SK-MEL-5 (cell line): Measurements from ENCODE around the gene SLC30A2. TPM values are rescaled to one million over a fixed set of nuclear protein-coding genes. Genes with fewer than 3 reads are reported as not detected.

Source experiments
- DNase-seq: peaks from one replicate; pipeline ENCODE4 v3.0.0-alpha.2; 2016; ENCODE audit warnings: low read depth, low spot score
- in situ Hi-C: cut with HindIII; loops from 2 replicates; pipeline ENCODE4 v1.10.0; 2016; ENCODE audit warnings: low sequenced_read_pairs, high pct_unique_total_duplicates, low pct_unique_long_range_greater_than_20kb
- total RNA-seq: library from RNA; depleted of rRNA; stranded (reverse); fragments of >200 nt; shearing (Covaris generic); gene quantifications from 2 replicates; pipeline ENCODE4 v1.2.3, GENCODE V29; 2014

SLC30A2 gene
- total RNA-seq, 1 experiment from 2014 or later, result not detected

DNA sequence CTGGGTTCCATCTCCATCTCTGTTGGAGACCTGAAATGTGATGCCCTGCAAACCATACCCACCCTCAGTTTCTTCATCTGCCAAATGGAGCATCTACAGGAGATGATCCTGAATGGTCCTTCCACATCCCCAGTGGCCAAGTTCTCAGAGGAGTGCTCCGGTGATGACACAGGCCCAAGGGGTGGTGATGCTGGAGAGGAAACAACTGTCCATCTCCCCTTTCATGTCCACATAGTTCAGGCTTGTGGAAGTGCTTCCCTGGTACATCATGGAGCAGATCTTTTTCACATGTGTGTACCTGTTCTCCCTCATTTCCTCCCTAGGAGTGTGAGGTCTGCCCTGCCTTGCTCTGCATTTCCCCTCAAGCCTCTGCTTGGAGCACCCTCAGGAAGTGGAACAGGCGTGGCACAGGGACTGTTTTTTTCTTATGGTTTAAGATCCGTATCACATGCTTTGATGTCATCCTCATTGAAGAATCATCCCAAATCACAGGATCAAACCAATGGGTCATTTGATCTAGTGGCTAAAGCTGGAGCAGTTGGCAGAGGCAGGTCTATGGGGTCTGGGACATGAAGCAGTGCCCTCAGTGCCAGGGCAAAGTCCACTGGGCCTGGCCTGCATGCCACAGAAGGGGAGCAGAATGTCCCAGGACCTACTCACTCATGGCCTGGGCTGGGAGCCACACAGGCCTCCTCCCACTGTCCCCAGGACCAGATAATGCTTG, 29.7 kb upstream of the SLC30A2 start:
- DNase-seq, result peak; percentile 45
- in situ Hi-C loops, result no loop called here

DNA sequence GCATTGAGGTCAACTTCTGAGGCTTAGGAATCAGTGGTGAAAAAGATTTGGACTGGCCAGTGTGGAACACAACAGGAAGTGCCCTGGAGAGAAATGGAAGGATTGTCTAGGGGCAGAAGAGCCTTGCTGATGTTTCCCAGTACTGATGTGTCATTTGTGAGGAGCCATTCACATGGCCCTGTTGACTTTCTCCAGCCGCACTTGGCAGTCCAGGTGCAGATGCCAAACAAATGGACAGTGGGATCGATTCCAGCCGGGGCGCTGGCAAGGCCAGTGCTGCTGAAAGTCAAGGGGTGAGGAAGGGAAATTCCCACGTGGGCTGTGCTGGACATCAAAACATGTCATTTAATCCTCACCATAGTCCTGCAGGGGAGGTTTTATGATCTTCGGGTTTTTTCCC, 26.4 kb upstream of the SLC30A2 start:
- in situ Hi-C loops, result no loop called here
- DNase-seq, result no peak

DNA sequence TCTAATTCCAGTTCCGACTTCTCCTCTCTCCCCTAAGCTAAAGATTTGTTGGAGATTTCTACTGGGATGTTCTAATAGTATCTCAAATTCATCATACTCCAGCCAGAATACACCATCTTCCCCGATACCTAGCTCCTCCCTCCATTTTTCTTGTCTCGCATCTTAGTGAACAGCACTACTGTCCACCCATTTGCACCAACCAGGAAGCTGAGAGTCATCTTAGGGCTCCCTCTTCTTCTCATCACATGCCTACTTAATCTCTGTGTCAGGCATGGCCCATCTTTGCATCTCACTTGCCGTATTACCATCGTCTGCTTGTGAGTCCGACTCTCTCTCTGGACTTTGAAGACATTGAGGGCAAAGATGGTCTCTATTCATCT, 25.0 kb upstream of the SLC30A2 start:
- in situ Hi-C loops, result no loop called here
- DNase-seq, result no peak

DNA sequence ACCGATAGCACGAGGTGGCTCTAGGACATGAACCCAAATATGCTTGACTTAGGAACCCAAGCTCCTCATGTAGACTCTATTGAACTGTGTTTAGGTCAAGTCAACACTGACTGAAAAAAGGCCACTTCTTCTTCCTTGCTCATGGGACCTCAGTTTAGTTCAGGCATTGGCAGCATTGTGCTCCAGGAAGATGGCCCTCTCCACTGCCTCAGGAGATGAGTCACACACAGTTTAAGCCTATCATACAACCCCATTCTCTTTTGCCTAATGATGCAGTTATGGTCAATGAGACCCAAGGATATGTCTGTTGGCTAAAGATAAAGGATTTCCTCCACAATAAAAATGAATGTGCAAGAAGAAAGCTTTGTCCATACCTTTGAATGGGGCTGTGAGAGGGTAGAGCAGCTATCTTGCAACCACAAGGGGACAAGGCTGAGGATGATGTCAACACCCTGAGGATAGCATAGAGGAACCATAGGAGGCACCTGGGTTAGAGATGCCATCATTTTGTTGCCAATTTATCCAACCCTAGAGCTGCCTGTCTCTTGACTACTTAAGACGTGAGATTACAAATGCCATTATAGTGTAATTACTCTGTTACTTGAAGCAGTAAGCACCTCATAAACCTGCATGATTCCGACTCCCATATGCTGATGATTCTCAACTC, 24.5 kb upstream of the SLC30A2 start:
- in situ Hi-C loops, result no loop called here
- no peak for DNase-seq

DNA sequence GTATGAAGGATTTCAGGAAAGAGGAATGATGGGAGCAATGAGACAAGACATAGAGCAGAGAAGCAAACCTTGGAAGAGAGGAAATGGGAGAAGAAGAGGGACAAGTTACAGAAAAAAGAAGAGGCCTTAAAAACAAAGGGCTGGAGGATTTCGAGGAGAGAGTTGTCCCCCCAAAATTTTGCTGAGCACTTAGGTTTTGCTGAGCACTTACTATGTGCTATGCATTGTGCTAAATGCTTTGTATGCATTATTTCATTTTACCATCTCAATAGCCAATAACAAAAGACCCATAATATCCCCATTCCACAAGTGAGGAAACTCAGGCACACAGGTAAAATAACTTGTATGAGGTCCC, 24.0 kb upstream of the SLC30A2 start:
- no peak for DNase-seq
- in situ Hi-C loops, result no loop called here

DNA sequence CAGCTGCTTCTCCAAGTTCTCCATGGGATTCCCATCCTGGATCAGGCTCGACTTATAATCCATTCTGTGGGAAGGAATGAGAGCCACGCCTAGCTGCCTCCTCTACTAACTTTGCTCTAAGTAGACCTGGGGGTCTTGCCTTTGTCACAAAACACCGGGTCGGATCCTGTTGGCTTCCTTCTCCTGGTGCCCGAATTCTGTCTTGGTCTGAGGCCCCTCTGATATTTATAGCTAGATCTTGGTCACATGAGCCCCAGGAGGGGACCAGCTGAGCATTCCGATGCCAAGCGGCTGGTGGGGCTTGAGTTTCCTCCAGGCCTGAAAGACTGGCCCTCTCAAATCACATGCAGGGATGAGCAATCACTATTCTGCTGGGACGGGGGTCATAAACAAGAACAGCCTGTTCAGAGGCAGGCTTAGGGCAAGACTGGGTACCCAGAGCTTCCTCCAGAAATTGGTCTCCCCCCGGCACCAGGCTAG, 21.6 kb upstream of the SLC30A2 start, which contains the start of gene TRIM63:
Gene TRIM63, minus strand, starts transcription at position 199 of the 480 bp plus-strand sequence. Its CDS starts 136 bp downstream, at position 63.
- in situ Hi-C loops, result no loop called here

DNA sequence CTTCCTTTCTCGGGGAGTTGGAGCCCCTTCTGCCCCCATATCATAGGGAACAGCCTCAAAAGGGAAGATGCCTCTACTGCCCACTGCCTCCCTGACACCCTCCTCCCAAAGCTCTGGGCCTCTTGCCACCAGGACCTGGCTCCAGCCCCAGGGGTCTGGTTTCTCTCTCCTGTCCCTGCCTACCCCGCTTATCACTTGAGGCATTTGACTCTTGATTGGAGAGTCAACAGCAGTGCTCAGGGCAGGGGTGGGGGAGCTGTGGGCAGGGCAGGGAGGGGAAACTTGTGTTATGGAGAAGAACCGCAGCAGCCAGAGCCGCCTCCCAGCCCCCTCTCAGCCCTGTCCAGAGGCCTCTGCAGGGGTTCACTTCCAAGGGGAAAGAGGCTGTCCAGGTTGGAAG, 20.9 kb upstream of the SLC30A2 start:
- DNase-seq, result no peak
- in situ Hi-C loops, result no loop called here

More for the DNA sequence above, 21.6 kb upstream of the SLC30A2 start, which contains the start of gene TRIM63:
- DNase-seq, result peak; percentile 96

DNA sequence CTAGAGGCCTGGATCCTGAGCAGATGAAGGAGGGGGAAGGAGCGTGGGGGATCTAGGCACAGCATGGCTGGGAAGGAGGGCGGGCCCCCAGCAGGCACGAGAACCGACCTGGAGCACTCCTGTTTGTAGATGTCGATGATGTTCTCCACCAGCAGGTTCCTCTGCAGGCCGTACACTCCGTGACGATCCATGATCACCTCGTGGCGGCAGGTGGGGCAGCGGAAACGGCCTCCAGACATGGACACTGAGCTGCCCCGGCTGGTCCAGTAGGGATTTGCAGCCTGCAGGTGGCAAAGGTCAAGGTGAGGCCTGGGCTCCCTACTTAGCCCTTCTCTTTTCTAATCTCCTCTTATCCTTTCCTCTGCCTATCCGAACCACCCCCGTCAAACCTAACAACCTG, 20.2 kb upstream of the SLC30A2 start:
- no peak for DNase-seq
- in situ Hi-C loops, result no loop called here

DNA sequence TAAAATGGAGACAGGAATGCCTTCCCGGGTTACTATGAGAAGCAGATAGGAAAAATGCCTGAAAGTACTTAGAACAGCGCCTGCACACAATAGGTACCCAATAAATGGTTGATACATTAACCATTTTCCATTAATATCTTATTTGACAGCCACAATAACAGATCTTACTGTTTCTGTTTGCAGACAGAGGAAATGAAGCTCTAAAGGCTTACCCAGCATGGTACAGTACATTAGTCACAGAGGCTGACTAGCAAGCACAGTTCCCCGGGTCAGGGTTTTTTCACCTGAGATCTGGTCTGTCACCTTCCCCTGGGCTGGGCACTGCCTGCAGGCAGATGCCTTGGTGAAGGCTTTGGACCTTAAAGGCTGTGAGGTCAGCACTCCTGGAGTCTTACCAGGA, 18.6 kb upstream of the SLC30A2 start:
- DNase-seq, result no peak
- in situ Hi-C loops, result no loop called here

DNA sequence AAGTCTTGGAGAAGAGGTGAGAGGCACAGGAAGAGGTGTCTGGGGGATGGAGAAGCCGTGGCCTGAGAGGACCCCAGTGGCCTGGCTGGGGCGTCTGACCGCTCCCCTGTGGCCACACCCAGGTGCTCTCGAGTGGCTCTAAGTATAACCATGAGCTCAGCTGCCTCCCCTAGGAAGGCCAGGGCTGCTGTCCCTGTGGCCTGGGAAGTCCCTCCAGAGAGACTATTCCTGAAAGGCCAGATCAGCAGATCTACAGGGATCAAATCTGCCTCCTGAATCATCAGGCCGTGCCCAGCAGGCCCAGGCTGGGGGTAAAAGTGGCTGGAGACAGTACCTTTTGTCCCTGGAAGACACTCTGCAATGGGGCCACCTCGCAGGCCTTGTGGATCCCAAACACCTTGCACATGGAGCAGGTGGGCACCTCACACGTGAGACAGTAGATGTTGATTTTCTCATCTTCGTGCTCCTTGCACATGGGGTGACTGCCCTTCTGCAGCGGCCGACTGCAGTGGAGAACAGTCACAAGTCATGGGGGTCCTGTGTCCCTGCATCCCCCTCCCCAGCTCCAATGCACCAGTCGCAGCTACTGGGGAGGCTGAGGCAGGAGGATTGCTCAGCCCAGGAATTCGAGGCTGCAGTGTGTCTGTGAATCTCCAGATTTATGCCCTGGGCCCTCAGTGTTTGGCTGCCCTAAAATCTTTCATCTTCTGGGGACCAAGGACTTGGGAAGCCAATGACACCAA, 15.1 kb upstream of the SLC30A2 start:
- no peak for DNase-seq
- in situ Hi-C loops, result no loop called here

DNA sequence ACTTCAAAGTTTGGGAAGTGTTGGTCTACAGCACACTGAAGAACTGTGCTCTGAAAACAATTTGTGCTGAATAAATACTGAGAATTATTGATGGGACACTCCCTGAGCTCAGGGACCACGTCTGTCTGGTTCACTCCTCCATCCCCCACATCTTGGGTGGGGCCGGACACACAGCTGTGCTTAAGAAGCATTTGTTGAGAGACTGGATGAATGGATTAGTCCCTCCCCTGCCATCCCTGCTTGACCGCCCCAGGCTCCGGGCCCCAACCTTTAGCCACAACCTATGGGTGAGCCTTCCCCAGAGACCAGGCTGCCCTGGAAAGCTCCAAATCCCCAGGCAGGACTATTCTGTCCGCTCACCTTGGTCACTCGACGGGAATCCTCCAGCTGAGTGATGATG, 14.0 kb upstream of the SLC30A2 start:
- no peak for DNase-seq
- in situ Hi-C loops, result no loop called here

DNA sequence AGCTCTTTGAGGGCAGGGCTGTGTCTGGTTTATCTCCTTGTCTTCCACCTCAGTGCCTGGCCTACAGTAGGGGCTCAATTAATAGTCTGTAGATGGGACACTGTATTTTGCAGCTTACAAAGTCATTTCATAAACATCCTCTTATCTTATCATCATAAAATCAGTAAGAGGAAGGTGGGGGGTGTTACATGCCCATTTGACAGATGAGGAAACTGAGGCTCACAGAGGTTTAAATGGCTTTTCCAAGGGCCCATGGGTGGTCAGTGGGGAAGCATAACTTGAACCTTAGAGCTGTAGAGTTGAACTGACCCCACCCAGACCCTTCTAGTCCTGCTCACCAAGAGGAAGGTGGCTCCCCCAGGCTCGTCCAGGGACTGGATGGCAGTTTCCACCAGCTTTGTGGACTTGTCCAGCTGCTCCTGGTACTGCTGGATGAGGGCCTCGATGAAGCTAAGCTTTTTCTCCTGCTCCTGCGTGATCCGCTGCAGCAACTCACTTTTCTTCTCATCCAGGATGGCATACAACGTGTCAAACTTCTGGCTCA, 12.2 kb upstream of the SLC30A2 start:
- in situ Hi-C loops, result no loop called here
- DNase-seq, result no peak

DNA sequence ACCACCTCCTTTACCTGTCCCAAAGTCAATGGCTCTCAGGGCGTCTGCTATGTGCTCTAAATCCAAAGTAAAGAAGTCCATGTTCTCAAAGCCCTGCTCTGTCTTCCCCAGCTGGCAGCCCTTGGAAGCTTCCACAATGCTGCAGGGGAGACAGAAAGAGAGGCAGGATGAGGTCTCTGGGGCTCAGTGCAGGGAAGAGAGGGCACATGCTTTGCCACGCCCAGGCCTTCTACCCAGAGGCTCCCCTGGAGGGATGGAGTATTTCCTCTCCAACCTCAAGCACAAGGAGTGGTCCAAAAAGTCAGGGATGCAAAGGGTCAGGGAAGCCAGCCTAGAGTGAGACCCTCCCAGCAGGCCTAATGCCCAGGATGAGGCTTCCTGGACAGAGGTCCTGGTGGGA, 11.3 kb upstream of the SLC30A2 start:
- DNase-seq, result no peak
- in situ Hi-C loops, result no loop called here

DNA sequence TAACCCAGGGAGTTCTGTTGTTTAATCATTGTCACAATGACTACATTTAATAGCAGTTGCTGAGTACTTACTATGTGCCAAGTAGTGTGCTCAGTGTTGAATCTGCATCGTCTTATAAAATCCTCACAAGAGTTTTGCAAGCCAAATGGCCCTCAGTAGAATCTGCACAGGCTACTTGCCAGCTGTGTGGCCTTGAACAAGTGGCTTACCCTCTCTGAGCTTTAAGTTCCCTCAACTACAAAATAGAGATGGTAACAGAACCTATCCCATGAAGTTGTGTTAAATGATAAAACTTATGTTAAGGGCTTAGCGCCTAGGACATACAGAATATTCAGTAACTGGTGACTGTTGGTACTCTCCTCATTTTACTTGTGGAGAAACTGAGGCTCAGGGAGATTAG, 9.1 kb upstream of the SLC30A2 start:
- in situ Hi-C loops, result no loop called here
- DNase-seq, result no peak

DNA sequence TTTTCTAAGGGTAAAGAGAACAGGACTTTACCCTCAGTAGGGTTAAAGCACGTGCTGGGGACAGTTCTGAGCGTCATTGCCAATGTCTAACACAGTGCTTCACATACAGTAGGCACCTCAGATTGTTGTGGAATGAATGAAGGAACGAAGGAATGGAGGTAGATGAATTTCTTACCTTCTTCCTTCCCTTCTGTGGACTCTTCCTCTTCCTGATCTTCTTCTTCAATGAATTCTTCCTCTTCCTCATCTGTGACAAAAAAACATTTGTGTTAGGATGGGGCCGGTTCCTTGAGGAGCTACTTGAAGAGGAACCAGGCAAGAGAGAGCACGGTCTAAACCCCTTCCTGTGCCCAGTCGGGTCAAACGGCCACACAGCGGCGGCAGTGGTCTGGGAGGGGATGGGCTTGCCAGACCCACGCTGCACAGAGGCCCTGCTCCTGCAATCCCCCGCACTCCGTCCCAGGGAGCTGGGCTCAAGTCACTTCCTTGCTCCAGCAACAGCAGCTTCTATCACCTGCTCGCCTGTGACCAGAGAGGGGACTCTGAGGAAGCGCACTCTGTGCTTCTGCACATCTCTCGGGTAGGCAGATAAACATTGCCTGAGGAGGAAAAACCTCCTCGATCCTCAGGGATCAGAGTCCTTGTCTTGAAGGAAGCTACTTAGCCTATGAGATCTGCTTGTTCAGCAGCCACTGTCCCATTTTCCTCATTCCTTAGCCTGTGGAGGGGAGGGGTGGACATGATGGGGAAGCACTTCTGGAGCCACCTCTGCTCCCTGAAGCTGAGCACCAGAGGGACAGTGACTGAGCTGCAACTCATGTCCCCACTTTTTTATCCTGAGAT, 8.0 kb upstream of the SLC30A2 start:
- DNase-seq, result no peak
- in situ Hi-C loops, result no loop called here

DNA sequence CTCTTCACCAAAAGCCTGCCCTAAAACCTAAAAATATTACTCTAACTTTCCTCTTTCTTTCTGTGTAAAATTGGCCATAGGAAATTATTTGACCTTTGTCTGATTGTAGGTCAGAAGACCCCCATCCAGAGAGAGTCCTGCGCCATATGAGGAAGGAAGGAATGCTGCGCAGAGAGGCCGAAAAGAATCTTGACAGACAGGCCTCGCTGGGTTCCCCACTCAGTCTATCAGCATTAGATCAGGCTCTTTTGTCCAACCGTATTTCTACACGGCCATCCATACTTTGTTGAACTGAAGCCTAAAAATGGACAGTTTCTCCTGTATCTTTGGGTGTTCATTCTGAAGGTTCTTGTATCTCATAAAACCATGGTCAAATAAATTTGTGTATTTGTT, 4.3 kb upstream of the SLC30A2 start:
- DNase-seq, result no peak
- in situ Hi-C loops, result no loop called here

DNA sequence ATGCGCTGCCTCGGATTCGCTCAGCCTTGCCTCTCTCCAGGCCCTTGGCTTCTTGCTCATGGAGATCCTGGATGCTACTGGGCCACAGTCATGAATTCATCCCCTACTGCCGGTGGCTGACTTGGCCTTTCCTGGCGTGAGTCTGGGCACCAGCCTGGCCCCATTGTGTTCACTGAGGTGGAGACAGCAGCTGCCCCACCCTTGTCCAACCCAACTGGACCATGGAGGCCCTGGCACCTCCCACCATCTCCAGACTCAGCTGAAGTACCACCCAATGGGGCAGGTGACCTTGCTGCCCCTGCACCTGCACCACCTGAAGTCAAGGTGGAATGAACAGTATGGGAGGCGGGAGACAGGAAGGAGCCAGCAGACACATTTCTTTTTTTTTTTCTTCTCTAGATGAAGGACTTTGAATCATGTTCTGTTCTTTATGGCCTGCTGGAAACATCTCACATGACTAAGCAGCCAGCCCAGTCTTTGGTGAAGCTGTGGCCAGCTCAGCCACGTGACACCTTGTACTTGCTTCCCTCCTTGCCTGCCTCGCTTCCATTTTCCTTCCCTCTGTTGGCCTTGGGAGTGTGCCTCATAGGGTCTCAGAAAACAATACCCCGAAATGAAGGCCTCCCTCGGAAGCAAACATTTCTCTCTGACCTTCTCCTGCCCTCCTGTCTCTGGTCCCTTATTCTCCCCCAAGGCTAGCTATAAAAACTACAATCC, 3.8 kb upstream of the SLC30A2 start:
- peak; percentile 78 for DNase-seq

More for the DNA sequence above, 3.8 kb upstream of the SLC30A2 start:
- in situ Hi-C loops, result no loop called here
